ENCODE data around the gene PRRT1B. TPM values are rescaled to one million over a fixed set of nuclear protein-coding genes. Genes with fewer than 3 reads are reported as not detected.

The PRRT1B gene
- polyA plus RNA-seq, 3 donors = not detected

DNA sequence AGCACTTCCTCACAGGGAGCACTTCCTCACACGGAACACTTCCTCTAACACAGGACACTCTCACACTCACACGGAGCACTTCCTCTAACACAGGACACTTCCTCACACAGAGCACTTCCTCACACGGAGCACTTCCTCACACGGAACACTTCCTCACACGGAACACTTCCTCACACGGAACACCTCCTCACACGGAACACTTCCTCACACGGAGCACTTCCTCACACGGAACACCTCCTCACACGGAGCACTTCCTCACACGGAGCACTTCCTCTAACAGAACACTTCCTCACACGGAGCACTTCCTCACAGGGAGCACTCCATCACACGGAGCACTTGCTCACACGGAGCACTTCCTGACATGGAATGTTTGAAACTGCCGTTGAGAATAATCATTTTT lies 29.2 kb upstream of the PRRT1B start:
- no peaks in the 10 kb centered on the region for H4K20me1 ChIP-seq (ENCODE audit: insufficient read depth, low read length)
- no peak overlapping the region for H3K4me2 ChIP-seq (replicated peaks; ENCODE audit: extremely low read depth, low read length, poor library complexity, severe bottlenecking)
- H3K4me3 ChIP-seq (replicated peaks in 1 of 3; ENCODE audit: low read depth in 2 of 3, low read length in 3 of 3) = no peak overlapping the region
- no peak overlapping the region for H2AFZ ChIP-seq (ENCODE audit: insufficient read depth, low read depth, low read length, poor library complexity, severe bottlenecking)
- H3K4me3 Mint-ChIP-seq = no peak overlapping the region
- peaks cover 0 to 11% (median 4%) of the 10 kb centered on the region in 7 donors for H3K9me3 Mint-ChIP-seq
- peaks cover 49 to 73% of the 10 kb centered on the region in 2 donors for H3K36me3 Mint-ChIP-seq
- peaks cover 0 to 2% (median 0%) of the 10 kb centered on the region in 3 donors for H3K27me3 Mint-ChIP-seq (ENCODE audit: low read depth in 3 of 3)
- 2% methylated on average over 10 of the region's 15 CpGs for WGBS (ENCODE audit: insufficient coverage)
- H3K9me3 ChIP-seq (replicated peaks in 1 of 2; ENCODE audit: control insufficient read depth in 1 of 2, insufficient read depth in 1 of 2, low read length in 2 of 2) = peaks cover 26 to 30% of the 10 kb centered on the region in 2 donors
- H3K9ac ChIP-seq (ENCODE audit: insufficient read depth, low read length, poor library complexity, severe bottlenecking) = no peak overlapping the region
- intact Hi-C loops (cut with micrococcal nuclease) = no loop called here
- no peaks in the 10 kb centered on the region for H3K4me1 ChIP-seq (ENCODE audit: control insufficient read depth in 1 of 2, insufficient read depth in 2 of 2, low read length in 2 of 2)
- H3K36me3 ChIP-seq (replicated peaks in 1 of 2; ENCODE audit: control insufficient read depth in 1 of 2, insufficient read depth in 2 of 2, low read length in 2 of 2) = peaks cover 49 to 60% of the 10 kb centered on the region in 2 donors
- H3K27ac Mint-ChIP-seq = no peak overlapping the region
- H3K4me1 Mint-ChIP-seq = no peaks in the 10 kb centered on the region
- TF ChIP-seq, protein P1, sequence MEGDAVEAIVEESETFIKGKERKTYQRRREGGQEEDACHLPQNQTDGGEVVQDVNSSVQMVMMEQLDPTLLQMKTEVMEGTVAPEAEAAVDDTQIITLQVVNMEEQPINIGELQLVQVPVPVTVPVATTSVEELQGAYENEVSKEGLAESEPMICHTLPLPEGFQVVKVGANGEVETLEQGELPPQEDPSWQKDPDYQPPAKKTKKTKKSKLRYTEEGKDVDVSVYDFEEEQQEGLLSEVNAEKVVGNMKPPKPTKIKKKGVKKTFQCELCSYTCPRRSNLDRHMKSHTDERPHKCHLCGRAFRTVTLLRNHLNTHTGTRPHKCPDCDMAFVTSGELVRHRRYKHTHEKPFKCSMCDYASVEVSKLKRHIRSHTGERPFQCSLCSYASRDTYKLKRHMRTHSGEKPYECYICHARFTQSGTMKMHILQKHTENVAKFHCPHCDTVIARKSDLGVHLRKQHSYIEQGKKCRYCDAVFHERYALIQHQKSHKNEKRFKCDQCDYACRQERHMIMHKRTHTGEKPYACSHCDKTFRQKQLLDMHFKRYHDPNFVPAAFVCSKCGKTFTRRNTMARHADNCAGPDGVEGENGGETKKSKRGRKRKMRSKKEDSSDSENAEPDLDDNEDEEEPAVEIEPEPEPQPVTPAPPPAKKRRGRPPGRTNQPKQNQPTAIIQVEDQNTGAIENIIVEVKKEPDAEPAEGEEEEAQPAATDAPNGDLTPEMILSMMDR (IDR thresholded peaks at IDR 0.05) = no peak
- peak; percentile 41 to 80 (median 57) for DNase-seq
- peak overlapping the region; percentile 43 to 67 for H3K27ac ChIP-seq (ENCODE audit: low read depth in 1 of 2, low read length in 2 of 2)
- no peaks in the 10 kb centered on the region for H3K79me2 ChIP-seq (ENCODE audit: insufficient read depth, low read length)
- no peaks in the 10 kb centered on the region for H3K27me3 ChIP-seq (ENCODE audit: control insufficient read depth in 2 of 2, insufficient read depth in 2 of 2, low read length in 2 of 2)

DNA sequence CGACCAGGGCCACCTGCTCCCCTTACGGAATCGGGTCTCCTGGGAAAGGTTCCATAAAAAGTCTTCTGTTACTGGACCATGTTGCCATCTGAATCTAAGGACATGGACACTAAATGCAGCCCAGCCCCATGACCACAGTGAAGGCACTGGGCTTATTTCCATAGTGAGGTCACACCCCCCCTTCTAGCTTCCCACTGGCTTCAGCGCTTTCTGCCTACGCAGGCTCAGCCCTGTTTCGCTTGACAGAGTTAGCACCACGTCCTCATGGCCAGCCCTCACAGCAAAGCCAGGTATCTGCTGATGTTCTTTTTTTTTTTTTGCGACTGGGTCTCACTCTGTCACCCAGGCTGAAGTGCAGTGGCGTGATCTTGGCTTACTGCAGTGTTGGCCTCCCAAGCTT lies 28.4 kb upstream of the PRRT1B start:
- Histone ChIP-seq H4K20me1 (ENCODE audit: insufficient read depth, low read length) (no peaks in the 10 kb centered on the region), H3K79me2 (ENCODE audit: insufficient read depth, low read length) (no peaks in the 10 kb centered on the region), H3K9me3 (replicated peaks in 1 of 2; ENCODE audit: control insufficient read depth in 1 of 2, insufficient read depth in 1 of 2, low read length in 2 of 2) (peaks cover 26 to 30% of the 10 kb centered on the region in 2 donors), H3K36me3 (replicated peaks in 1 of 2; ENCODE audit: control insufficient read depth in 1 of 2, insufficient read depth in 2 of 2, low read length in 2 of 2) (peaks cover 49 to 60% of the 10 kb centered on the region in 2 donors), H3K4me1 (ENCODE audit: control insufficient read depth in 1 of 2, insufficient read depth in 2 of 2, low read length in 2 of 2) (no peaks in the 10 kb centered on the region), H3K4me2 (replicated peaks; ENCODE audit: extremely low read depth, low read length, poor library complexity, severe bottlenecking) (no peak overlapping the region), H3K4me3 (replicated peaks in 1 of 3; ENCODE audit: low read depth in 2 of 3, low read length in 3 of 3) (no peak overlapping the region), H3K27ac (ENCODE audit: low read depth in 1 of 2, low read length in 2 of 2) (peak overlapping the region; percentile 6 to 67), H3K27me3 (ENCODE audit: control insufficient read depth in 2 of 2, insufficient read depth in 2 of 2, low read length in 2 of 2) (no peaks in the 10 kb centered on the region), H2AFZ (ENCODE audit: insufficient read depth, low read depth, low read length, poor library complexity, severe bottlenecking) (no peak overlapping the region), H3K9ac (ENCODE audit: insufficient read depth, low read length, poor library complexity, severe bottlenecking) (no peak overlapping the region)
- WGBS (ENCODE audit: insufficient coverage) = 98% methylated on average over 6 of the region's 9 CpGs
- no peak for DNase-seq
- Mint-ChIP-seq H3K27ac (peak overlapping the region in 1 of 7 donors; percentile 12), H3K27me3 (ENCODE audit: low read depth in 3 of 3) (peaks cover 0 to 2% (median 0%) of the 10 kb centered on the region in 3 donors), H3K4me1 (no peaks in the 10 kb centered on the region), H3K4me3 (no peak overlapping the region), H3K9me3 (peaks cover 0 to 11% (median 4%) of the 10 kb centered on the region in 7 donors), H3K36me3 (peaks cover 46 to 73% of the 10 kb centered on the region in 2 donors)
- intact Hi-C loops (cut with micrococcal nuclease) = no loop called here
- TF ChIP-seq, protein P1 (IDR thresholded peaks at IDR 0.05) = no peak
